ENCODE measurements around the gene SLTM. TPM values are rescaled to one million over a fixed set of nuclear protein-coding genes. Genes with fewer than 3 reads are reported as not detected.
"Not testable (repeated sequence)": the region's sequence is repeated elsewhere in the genome, so short reads cannot be mapped to it uniquely, and the experiment has no call there.

SLTM gene
- total RNA-seq, 2 donors from 2014 or later = 174 to 209 TPM

- not testable (repeated sequence) for H3K27ac Mint-ChIP-seq; H3K36me3 Mint-ChIP-seq (ENCODE audit: low read depth); H3K27me3 Mint-ChIP-seq; H3K4me3 Mint-ChIP-seq; DNase-seq; ATAC-seq; H3K9me3 ChIP-seq (ENCODE audit: control insufficient read depth, low read length, poor library complexity, severe bottlenecking)
- H3K4me1 Mint-ChIP-seq = peaks cover 17% of the 10 kb centered on the region
Observed at GRCh38 chr15:58920447-58920846, 13.0 kb downstream of the SLTM start.

GRCh38 chr15:58919232-58919631 lies 14.2 kb downstream of the SLTM start:
- Mint-ChIP-seq H3K27me3 (no peaks in the 10 kb centered on the region), H3K4me1 (peaks cover 22% of the 10 kb centered on the region), H3K27ac (peak overlapping the region; percentile 11), H3K4me3 (no peak overlapping the region), H3K36me3 (ENCODE audit: low read depth) (peaks cover 9% of the 10 kb centered on the region)
- DNase-seq (no peak), ATAC-seq (no peak)
- H3K9me3 ChIP-seq (ENCODE audit: control insufficient read depth, low read length, poor library complexity, severe bottlenecking) = no peaks in the 10 kb centered on the region

GRCh38 chr15:58918239-58918638 lies 15.2 kb downstream of the SLTM start:
- no peak for DNase-seq
- H3K27ac Mint-ChIP-seq = no peak overlapping the region
- no peaks in the 10 kb centered on the region for H3K27me3 Mint-ChIP-seq
- peaks cover 9% of the 10 kb centered on the region for H3K36me3 Mint-ChIP-seq (ENCODE audit: low read depth)
- no peak overlapping the region for H3K4me3 Mint-ChIP-seq
- no peak for ATAC-seq
- peaks cover 22% of the 10 kb centered on the region for H3K4me1 Mint-ChIP-seq
- no peaks in the 10 kb centered on the region for H3K9me3 ChIP-seq (ENCODE audit: control insufficient read depth, low read length, poor library complexity, severe bottlenecking)

DNA sequence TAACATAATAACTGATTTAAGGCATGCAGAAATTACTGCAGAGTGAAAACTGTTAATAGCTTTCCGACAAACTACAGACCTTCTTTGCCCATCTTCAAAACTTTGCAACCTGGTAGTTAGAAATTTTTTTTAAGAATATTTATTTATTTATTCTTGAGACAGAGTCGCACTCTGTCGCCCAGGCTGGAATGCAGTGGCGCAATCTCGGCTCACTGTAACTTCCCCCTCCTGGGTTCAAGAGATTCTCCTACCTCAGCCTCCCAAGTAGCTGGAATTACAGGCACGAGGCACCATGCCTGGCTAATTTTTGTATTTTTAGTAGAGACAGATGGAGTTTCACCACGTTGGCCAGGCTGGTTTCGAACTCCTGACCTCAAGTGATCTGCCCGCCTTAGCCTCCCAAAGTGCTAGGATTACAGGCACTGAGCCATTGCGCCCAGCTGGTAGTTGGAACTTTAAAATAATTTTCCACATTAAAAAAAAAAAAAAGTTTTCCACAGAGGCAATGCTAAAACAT lies 15.8 kb downstream of the SLTM start:
- not testable (repeated sequence) for DNase-seq; ATAC-seq; H3K9me3 ChIP-seq (ENCODE audit: control insufficient read depth, low read length, poor library complexity, severe bottlenecking); H3K27ac Mint-ChIP-seq; H3K36me3 Mint-ChIP-seq (ENCODE audit: low read depth); H3K4me3 Mint-ChIP-seq; H3K27me3 Mint-ChIP-seq
- H3K4me1 Mint-ChIP-seq = peaks cover 22% of the 10 kb centered on the region

DNA sequence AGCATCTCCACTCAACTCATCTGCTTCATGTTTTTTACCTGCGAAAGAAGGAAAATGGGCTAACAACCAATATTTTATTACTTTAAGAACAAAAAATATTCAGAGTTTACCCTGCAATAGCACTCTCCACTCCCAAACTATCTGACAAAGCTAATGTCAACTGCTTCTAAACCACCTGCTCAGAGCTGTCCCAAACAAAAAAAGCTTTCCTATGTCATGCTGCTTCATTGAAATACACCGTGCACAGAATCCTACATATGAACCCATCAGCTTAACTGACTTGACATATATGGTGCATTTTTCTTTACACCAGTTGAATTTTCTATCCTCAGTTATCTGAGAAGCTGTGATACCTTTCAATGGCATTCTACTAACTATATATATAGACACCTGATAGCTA lies 16.5 kb downstream of the SLTM start:
- no peaks in the 10 kb centered on the region for H3K9me3 ChIP-seq (ENCODE audit: control insufficient read depth, low read length, poor library complexity, severe bottlenecking)
- Mint-ChIP-seq H3K27me3 (no peaks in the 10 kb centered on the region), H3K4me1 (peaks cover 22% of the 10 kb centered on the region), H3K4me3 (no peak overlapping the region), H3K27ac (no peak overlapping the region), H3K36me3 (ENCODE audit: low read depth) (peaks cover 9% of the 10 kb centered on the region)
- DNase-seq = no peak
- ATAC-seq = no peak

DNA sequence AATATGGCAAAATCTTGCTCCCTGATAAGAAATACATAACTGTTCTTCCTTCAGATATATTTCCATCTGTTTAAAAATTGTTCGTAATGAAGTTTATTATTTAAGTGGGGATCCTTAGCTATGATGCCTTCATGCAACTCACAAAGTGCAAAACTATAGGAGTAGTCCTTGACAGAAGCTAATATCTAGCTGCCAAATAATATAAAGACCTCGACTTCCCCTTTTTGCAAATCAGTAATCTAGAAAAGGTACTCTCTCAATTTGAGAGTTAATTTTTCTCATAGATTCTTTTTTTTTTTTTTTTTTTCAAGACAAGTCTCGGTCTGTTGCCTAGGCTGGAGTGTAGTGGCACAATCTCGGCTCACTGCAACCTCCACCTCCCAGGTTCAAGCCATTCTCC lies 23.0 kb downstream of the SLTM start:
- no peaks in the 10 kb centered on the region for H3K27me3 Mint-ChIP-seq
- H3K4me3 Mint-ChIP-seq = no peak overlapping the region
- H3K9me3 ChIP-seq (ENCODE audit: control insufficient read depth, low read length, poor library complexity, severe bottlenecking) = no peaks in the 10 kb centered on the region
- DNase-seq (no peak), ATAC-seq (no peak)
- H3K27ac Mint-ChIP-seq = peak overlapping the region; percentile 62
- peaks cover 38% of the 10 kb centered on the region for H3K4me1 Mint-ChIP-seq
- H3K36me3 Mint-ChIP-seq (ENCODE audit: low read depth) = peaks cover 7% of the 10 kb centered on the region

GRCh38 chr15:58909616-58910015 lies 23.9 kb downstream of the SLTM start:
- no peak overlapping the region for H3K4me3 Mint-ChIP-seq
- ATAC-seq = no peak
- peaks cover 35% of the 10 kb centered on the region for H3K4me1 Mint-ChIP-seq
- H3K27ac Mint-ChIP-seq = peak overlapping the region; percentile 62
- no peaks in the 10 kb centered on the region for H3K9me3 ChIP-seq (ENCODE audit: control insufficient read depth, low read length, poor library complexity, severe bottlenecking)
- H3K27me3 Mint-ChIP-seq = no peaks in the 10 kb centered on the region
- DNase-seq = no peak
- H3K36me3 Mint-ChIP-seq (ENCODE audit: low read depth) = peaks cover 4% of the 10 kb centered on the region

GRCh38 chr15:58908550-58909309 lies 24.7 kb downstream of the SLTM start:
- Mint-ChIP-seq H3K27me3 (no peaks in the 10 kb centered on the region), H3K27ac (peak overlapping the region; percentile 62), H3K4me3 (no peak overlapping the region), H3K4me1 (peaks cover 29% of the 10 kb centered on the region), H3K36me3 (ENCODE audit: low read depth) (peaks cover 2% of the 10 kb centered on the region)
- ATAC-seq (peak; percentile 27), DNase-seq (no peak)
- no peaks in the 10 kb centered on the region for H3K9me3 ChIP-seq (ENCODE audit: control insufficient read depth, low read length, poor library complexity, severe bottlenecking)

DNA sequence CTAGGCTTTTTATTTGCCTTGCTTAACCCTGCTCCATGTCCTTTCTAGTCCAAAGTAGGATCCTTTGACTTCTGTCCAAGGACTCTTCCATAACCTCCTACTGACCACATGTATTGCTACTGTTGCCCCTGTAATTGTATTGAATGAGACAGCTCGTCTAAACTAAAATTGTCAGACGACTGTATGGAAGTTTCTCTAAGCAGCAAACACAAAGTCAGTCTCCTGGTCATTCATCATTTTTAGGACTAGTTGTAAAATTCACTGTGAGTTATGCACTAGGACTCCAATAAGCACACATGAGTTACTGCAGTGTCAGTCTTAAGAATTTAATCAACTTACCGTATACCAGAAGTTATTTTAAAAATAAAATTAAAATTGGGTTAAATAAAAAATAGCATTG lies 32.8 kb downstream of the SLTM start:
- Mint-ChIP-seq H3K27me3 (no peaks in the 10 kb centered on the region), H3K36me3 (ENCODE audit: low read depth) (peaks cover 3% of the 10 kb centered on the region), H3K4me3 (no peak overlapping the region), H3K27ac (no peak overlapping the region), H3K4me1 (peaks cover 7% of the 10 kb centered on the region)
- ATAC-seq = no peak
- no peak for DNase-seq
- no peaks in the 10 kb centered on the region for H3K9me3 ChIP-seq (ENCODE audit: control insufficient read depth, low read length, poor library complexity, severe bottlenecking)

DNA sequence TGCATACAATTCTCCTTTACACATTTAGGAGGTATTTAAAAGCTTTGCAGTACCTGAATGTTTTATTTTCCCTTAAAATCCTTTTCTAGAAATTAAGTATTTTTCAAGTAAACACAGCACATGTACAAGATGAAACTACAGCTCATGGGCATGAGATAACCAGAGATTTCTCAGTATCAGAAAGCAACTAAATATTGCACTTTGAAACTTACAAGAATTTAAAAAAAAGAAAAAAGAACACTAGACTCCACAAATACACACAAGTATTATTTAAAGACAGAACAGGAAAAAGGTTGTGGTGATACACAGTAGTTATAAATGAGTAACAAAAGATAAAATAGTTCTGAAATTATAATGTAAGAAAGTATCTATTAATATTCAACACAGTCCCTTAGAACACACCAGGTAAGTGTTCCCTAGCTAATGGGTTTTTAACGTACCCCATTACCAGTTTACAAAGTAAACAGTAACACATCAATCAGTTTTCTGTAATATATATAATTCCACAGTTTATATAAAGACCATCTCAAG lies 35.3 kb downstream of the SLTM start:
- ATAC-seq (no peak), DNase-seq (no peak)
- H3K4me3 Mint-ChIP-seq = no peak overlapping the region
- peaks cover 14% of the 10 kb centered on the region for H3K36me3 Mint-ChIP-seq (ENCODE audit: low read depth)
- peaks cover 12% of the 10 kb centered on the region for H3K4me1 Mint-ChIP-seq
- H3K27ac Mint-ChIP-seq = peak overlapping the region; percentile 51
- H3K9me3 ChIP-seq (ENCODE audit: control insufficient read depth, low read length, poor library complexity, severe bottlenecking) = no peaks in the 10 kb centered on the region
- H3K27me3 Mint-ChIP-seq = no peaks in the 10 kb centered on the region

DNA sequence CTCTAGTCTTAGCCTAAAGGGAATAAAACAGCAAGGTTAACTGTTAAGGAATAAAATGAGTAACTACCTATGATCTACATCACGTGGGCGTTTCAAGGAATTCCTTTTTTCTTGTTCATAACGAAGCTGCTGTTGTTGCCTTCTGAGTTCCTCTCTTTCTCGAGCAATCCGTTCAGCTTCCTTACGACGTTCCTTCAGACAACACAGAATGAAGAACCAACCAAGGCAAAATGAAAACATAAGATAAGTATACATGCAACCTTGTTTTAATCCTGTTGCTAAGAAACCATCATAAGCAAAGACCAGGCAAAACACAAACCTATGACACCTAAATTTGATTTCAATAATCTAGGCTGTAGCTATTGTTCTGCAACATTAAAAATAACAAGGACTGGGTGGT lies 44.1 kb downstream of the SLTM start:
- no peak overlapping the region for H3K27ac Mint-ChIP-seq
- ATAC-seq (no peak), DNase-seq (no peak)
- peaks cover 12% of the 10 kb centered on the region for H3K4me1 Mint-ChIP-seq
- peaks cover 19% of the 10 kb centered on the region for H3K36me3 Mint-ChIP-seq (ENCODE audit: low read depth)
- no peaks in the 10 kb centered on the region for H3K9me3 ChIP-seq (ENCODE audit: control insufficient read depth, low read length, poor library complexity, severe bottlenecking)
- H3K4me3 Mint-ChIP-seq = no peak overlapping the region
- no peaks in the 10 kb centered on the region for H3K27me3 Mint-ChIP-seq

DNA sequence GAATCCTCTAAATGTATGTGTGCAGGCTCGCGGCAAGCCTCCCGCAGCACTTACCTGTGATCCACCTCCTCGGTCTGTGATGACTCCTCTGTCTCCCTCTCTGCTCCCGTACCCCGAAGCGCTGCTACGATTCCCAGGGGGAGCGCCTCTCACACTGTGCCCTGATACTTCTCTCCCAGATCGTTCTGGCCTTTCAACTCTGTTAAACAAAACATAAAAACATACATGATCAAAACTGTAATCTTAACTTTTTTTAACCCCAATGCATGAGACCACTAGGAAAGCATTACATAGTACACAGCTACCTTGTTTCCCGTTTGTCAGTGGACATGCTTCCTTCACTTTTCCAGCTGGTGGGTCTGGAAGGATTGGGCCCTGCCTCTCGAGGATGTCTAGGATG lies 46.6 kb downstream of the SLTM start:
- no peak for DNase-seq
- Mint-ChIP-seq H3K4me3 (no peak overlapping the region), H3K27me3 (no peaks in the 10 kb centered on the region), H3K27ac (peak overlapping the region; percentile 44), H3K36me3 (ENCODE audit: low read depth) (peaks cover 19% of the 10 kb centered on the region), H3K4me1 (peaks cover 12% of the 10 kb centered on the region)
- H3K9me3 ChIP-seq (ENCODE audit: control insufficient read depth, low read length, poor library complexity, severe bottlenecking) = no peaks in the 10 kb centered on the region
- ATAC-seq = no peak

GRCh38 chr15:58883926-58884325 lies 49.6 kb downstream of the SLTM start:
- ATAC-seq; H3K27ac Mint-ChIP-seq; H3K4me1 Mint-ChIP-seq; H3K27me3 Mint-ChIP-seq; H3K9me3 ChIP-seq (ENCODE audit: control insufficient read depth, low read length, poor library complexity, severe bottlenecking); H3K4me3 Mint-ChIP-seq; DNase-seq: not testable (repeated sequence)
- peaks cover 18% of the 10 kb centered on the region for H3K36me3 Mint-ChIP-seq (ENCODE audit: low read depth)

DNA sequence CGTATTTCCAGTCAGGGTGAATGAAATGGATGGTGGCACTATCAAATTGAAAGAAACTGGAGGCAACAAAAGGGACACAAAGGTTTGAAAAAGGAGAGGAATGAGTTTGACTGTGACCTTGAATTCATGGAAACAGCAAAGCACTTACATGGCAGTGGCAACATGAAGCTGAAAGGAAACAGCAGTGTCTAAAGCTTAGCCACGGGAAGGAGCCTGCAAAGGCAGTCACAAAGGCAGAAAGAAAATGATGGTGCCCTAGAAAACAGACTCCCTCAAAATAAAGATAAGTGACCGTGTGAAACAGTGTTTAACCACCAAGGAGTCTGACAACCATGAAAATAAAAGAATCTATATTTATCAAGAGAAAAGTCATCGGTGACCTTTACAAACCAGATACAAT lies 51.2 kb downstream of the SLTM start:
- Mint-ChIP-seq H3K27ac (no peak overlapping the region), H3K36me3 (ENCODE audit: low read depth) (peaks cover 14% of the 10 kb centered on the region), H3K27me3 (no peaks in the 10 kb centered on the region), H3K4me1 (peaks cover 5% of the 10 kb centered on the region), H3K4me3 (no peak overlapping the region)
- DNase-seq (no peak), ATAC-seq (no peak)
- H3K9me3 ChIP-seq (ENCODE audit: control insufficient read depth, low read length, poor library complexity, severe bottlenecking) = no peaks in the 10 kb centered on the region

Data from T-helper 17 cell (primary cell).